HG03135 (cell line): ENCODE results near the gene AP5B1.
"Not testable (repeated sequence)": the region's sequence is repeated elsewhere in the genome, so short reads cannot be mapped to it uniquely, and the experiment has no call there.

Source experiments
- ATAC-seq: cut with Tn5 transposase; IDR thresholded peaks from one replicate; pipeline ENCODE4 v1.9.1; 2021; ENCODE audit warnings: mild to moderate bottlenecking, moderate library complexity; ENCODE audit not compliant: unreplicated experiment

AP5B1 gene

GRCh38 chr11:65767806-65768205 lies 13.0 kb downstream of the AP5B1 start:
- not testable (repeated sequence) for ATAC-seq

DNA sequence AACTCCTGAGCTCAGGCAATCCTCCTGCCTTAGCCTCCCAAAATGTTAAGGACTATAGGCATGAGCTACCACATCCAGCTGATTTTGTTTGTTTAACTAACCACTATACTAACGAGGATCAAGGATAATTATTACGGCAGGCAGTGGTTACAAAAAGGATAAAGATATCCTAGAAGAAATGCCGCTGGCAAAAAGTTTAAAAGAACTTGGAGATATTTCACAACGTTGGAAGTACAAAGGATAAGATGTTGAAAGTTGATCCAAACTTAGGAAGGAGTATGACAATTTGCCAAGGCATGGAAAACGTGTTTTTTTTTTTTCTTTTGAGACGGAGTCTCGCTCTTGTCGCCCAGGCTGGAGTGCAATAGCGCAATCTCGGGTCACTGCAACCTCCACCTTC lies 13.4 kb downstream of the AP5B1 start:
- ATAC-seq, result no peak

DNA sequence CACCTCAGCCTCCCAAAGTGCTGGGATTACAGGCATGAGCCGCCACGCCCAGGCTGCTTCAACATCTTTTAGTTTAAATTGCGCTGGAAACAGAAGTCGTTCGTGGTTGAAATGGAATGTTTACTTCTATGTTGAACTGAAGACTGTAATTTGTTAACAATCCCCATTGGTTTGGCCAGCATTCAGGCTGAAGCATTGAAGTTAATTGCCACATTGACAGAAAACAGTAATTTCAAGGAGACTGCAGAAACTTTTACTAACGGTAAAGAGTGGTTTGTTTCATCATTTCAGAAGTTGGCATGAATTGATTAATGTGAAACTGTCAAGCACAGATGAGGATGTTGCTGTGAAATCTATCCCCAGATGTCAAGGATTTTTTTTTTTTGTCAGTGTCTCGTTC lies 14.2 kb downstream of the AP5B1 start:
- ATAC-seq, result no peak

GRCh38 chr11:65764434-65764833 lies 16.3 kb downstream of the AP5B1 start:
- no peak for ATAC-seq

DNA sequence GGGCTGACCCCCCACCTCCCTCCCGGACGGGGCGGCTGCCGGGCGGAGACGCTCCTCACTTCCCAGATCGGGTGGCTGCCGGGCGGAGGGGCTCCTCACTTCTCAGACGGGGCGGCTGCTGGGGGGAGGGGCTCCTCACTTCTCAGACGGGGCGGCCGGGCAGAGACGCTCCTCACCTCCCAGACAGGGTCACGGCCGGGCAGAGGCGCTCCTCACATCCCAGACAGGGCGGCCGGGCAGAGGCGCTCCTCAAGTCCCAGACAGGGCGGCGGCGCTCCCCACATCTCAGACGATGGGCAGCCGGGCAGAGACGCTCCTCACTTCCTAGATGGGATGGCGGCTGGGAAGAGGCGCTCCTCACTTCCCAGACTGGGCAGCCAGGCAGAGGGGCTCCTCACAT lies 18.0 kb downstream of the AP5B1 start:
- ATAC-seq, result not testable (repeated sequence)

GRCh38 chr11:65762169-65762568 lies 18.6 kb downstream of the AP5B1 start:
- ATAC-seq, result not testable (repeated sequence)

- no peak for ATAC-seq
Observed at GRCh38 chr11:65745049-65745448, 35.7 kb downstream of the AP5B1 start.

DNA sequence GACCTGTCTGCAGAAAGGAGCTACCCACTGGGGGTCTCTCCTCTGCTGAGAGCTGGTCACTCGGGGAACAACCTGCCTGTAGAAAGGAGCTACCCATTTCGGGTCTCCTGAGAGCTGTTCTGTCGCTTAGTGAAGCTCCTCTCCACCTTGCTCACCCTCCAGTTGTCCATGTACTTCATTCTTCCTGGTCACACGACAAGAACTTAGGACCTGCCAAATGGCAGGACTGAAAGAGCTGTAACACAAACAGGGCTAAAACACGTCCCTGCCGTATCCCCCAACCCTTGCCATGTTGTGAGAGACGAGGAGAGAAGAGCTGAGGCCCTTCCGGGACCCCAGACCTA lies 36.1 kb downstream of the AP5B1 start:
- ATAC-seq, result no peak

DNA sequence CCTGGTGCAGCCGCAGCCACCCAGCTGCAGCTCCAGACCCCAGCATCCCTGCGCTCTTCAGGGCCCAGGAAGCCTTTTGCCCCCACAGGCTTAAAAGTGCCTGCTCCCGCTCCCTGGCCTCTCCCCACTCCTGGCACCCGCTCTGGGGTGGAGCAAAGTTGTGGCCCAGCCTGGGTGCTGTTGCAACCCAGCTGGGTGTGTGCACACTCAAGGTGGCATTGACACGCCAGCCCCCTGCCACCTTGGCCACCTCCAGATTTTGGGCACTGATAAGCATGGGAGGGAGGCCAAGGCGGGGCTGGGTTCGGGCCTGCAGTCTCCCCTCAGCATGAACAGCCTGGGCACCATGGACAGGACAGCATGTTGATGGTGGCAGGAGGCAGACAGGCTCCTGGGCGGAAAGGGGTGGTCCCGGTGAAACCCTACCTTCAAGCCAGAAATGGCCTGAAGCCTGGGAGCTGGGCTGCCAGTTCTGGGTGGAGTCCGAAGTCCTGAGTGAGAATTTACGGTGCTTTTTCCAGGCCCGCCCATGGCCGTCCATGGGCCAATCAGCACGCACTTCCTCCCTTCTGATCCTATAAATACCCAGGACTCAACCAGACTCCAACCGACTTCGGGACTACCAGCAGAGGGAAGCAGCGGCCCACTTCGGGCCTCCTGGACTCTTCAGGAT lies 36.6 kb downstream of the AP5B1 start:
- no peak for ATAC-seq

GRCh38 chr11:65743681-65744025 lies 37.1 kb downstream of the AP5B1 start:
- ATAC-seq, result no peak

DNA sequence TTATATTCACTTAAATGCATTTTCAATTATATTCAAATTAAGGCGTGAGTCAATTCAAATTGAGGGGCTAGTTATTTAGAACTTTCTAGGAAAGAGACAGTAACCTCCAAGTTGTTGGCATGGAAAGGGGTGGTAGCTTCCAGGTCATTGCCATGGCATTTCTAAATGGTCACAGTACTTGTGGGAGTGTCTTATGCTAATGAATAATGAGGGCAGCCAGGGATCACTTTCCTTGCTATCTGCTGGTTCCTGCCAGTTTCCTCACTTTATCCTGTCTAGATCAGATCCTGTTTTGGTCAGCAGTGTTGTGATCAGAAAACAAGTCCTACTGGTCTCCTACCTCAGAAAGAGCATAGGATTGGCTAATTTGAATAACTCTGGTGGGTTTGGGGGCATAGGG lies 38.4 kb downstream of the AP5B1 start:
- no peak for ATAC-seq

DNA sequence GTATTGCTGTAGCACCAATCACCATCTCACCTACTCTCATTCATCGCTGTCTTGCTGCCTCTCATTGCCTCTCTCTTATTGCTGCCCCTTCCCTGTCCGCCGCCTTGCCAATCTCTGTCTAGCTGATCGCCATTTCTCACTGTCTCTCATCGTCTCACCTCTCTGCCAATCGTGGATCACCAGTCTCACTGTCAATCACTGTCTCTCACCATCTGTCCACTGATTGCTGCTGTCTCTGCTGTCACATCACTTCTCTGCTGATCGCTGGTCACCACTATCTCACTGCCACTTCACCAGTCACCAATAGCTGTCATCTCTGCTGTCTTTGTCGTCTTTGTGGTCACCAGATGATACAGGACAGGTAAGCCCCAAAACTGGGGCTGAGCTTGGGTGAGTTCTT lies 39.6 kb downstream of the AP5B1 start:
- ATAC-seq, result no peak

GRCh38 chr11:65739022-65739421 lies 41.8 kb downstream of the AP5B1 start:
- no peak for ATAC-seq

GRCh38 chr11:65736810-65737209 lies 44.0 kb downstream of the AP5B1 start:
- no peak for ATAC-seq

GRCh38 chr11:65735111-65735510 lies 45.7 kb downstream of the AP5B1 start:
- not testable (repeated sequence) for ATAC-seq

GRCh38 chr11:65730461-65730860 lies 50.3 kb downstream of the AP5B1 start:
- no peak for ATAC-seq

GRCh38 chr11:65727865-65728264 lies 52.9 kb downstream of the AP5B1 start:
- ATAC-seq, result no peak

DNA sequence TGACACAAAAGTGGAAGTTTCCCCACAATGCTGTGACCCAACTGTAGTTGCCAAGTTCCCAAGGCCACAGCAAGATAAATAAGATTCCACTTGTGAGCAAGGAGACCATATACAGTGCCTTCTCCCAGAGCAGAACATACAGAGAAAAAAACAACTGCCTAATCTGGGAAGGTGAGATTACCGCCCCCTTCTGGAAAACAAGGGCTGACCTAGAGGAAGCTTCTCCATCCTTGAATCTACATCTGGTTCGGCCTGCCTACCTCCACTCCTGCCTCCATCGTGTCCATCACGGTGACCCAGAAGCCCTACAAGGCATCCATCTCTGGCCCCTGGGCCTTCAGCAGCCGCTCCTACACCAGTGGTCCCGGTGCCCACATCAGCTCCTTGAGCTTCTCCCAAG lies 54.1 kb downstream of the AP5B1 start:
- no peak for ATAC-seq
